AG09309 (cell line): ENCODE data around the gene CYP26B1.

ENCODE experiments used
- DNase-seq: peaks from one replicate; pipeline ENCODE4 v3.0.0-alpha.2; 2010; ENCODE audit warnings: low read depth
- H3K4me3 ChIP-seq: 2 replicates; pipeline ENCODE4 v1.5.1; 2011; ENCODE audit warnings: mild to moderate bottlenecking, low read depth, low read length, moderate library complexity; ENCODE audit not compliant: control insufficient read depth
- TF ChIP-seq, protein P1 (sequence below): IDR thresholded peaks from 2 replicates; pipeline ENCODE4 v1.5.1; 2011; ENCODE audit warnings: mild to moderate bottlenecking, low read depth, low read length, inconsistent platforms; ENCODE audit not compliant: insufficient read depth, control insufficient read depth; ENCODE audit errors: missing control alignments

CYP26B1 gene

DNA sequence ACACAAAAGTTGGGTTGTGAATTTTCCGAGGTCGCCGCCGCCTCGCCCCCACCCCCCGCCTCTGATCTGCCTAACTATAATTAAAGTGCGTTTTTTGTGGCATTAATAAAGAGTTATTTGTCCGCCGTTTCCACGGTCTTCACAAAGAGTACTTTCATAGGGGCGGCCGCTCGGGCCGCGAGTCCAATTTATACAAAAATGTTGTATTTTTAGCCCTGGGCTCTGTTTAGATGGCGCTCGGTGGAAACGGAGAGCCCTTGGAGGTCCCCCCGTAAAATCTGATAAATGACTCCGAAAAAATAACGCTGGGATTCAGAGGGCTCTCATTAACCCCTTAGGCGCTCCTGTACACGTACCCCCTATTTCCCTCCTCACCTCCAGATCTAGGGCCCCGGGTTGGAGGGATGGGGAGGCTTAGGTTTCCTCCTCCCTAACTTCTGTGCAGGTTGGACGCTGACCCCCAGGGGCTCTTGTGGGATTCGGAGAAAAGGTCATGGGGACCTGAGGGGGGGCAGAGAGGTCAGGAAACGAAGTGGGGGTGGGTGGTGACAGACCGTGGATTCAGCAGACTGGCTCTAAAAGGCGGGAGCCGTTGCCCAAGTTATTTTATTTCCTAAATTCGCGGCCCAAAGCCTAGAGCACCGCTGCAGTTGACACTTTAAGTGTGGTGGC lies 1.9 kb downstream of the CYP26B1 start:
- no peak for DNase-seq
- H3K4me3 ChIP-seq: no peak overlapping the region; the same call in 1 of the 2 replicates
- TF ChIP-seq, protein P1, sequence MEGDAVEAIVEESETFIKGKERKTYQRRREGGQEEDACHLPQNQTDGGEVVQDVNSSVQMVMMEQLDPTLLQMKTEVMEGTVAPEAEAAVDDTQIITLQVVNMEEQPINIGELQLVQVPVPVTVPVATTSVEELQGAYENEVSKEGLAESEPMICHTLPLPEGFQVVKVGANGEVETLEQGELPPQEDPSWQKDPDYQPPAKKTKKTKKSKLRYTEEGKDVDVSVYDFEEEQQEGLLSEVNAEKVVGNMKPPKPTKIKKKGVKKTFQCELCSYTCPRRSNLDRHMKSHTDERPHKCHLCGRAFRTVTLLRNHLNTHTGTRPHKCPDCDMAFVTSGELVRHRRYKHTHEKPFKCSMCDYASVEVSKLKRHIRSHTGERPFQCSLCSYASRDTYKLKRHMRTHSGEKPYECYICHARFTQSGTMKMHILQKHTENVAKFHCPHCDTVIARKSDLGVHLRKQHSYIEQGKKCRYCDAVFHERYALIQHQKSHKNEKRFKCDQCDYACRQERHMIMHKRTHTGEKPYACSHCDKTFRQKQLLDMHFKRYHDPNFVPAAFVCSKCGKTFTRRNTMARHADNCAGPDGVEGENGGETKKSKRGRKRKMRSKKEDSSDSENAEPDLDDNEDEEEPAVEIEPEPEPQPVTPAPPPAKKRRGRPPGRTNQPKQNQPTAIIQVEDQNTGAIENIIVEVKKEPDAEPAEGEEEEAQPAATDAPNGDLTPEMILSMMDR: no peak

DNA sequence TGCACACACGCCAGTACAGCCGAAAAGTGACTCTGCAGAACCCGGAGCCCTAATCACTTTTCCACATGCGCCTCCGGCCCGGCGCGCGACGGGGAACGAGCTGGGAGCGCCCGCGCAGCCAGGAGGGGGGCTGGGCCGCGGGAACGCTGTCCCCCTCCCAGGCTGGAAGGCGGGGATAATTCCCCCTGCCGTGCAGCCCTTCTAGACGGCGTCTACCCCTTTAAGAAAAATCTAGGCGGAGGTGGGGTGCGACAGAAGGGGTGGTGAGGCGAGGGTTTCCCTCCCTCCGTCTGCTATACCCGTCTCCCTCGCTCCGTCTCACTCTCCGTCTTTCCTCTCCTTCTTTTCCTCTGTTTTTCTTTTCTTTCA lies 2.4 kb downstream of the CYP26B1 start:
- DNase-seq: no peak
- peak overlapping the region; percentile 2; the same call in 1 of the 2 replicates for H3K4me3 ChIP-seq
- TF ChIP-seq, protein P1: no peak

DNA sequence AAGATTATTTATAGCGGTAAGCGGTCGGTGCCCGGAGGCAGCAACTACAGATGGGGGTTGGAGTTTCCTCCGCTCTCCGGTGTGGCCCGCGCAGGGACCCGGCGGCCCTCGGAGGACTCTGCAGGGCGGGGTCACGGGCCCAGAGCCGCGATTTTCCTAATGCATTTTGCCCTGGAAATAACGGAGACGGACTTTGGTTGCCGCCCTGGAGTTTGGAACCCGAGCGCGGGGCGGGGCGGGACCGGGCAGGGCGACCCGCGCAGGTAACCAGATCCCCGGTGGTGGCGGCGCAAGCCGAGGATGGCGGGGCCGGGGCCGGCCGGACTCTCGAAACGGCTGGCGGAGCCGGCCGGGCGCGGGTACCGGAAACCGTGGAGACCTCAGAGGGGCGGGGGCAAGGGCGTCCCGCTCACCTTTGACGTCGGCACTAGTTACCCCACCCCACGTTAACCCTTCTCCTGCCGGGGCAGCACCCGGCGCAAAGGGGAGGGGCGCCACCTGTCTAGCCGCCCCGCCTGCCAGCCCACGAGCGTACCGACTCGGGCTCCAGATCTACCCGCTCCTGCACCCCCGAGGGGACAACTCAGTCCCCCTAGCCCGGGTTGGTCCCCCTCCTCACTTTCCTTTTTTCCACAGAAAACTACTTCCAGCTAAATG lies 2.9 kb downstream of the CYP26B1 start:
- TF ChIP-seq, protein P1: no peak
- H3K4me3 ChIP-seq: no peak overlapping the region
- no peak for DNase-seq

DNA sequence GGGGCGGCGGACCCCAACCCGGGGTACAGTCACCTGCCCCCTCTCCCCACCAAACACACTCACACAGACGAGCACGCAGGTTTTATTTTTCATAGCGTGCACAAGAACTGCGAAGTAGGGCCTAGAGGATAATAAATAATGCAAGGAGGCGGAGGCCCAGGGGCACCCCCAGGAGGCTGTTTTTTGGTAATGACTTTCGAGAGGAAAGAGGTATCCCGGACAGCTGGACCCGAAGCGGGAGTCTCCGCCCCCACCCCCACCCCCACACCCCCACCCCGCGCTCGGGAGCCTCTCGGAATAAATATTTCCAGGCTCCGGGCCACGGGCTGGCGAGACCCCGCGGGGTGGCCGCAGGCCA lies 3.4 kb downstream of the CYP26B1 start:
- TF ChIP-seq, protein P1: no peak
- DNase-seq: no peak
- H3K4me3 ChIP-seq: no peak overlapping the region

DNA sequence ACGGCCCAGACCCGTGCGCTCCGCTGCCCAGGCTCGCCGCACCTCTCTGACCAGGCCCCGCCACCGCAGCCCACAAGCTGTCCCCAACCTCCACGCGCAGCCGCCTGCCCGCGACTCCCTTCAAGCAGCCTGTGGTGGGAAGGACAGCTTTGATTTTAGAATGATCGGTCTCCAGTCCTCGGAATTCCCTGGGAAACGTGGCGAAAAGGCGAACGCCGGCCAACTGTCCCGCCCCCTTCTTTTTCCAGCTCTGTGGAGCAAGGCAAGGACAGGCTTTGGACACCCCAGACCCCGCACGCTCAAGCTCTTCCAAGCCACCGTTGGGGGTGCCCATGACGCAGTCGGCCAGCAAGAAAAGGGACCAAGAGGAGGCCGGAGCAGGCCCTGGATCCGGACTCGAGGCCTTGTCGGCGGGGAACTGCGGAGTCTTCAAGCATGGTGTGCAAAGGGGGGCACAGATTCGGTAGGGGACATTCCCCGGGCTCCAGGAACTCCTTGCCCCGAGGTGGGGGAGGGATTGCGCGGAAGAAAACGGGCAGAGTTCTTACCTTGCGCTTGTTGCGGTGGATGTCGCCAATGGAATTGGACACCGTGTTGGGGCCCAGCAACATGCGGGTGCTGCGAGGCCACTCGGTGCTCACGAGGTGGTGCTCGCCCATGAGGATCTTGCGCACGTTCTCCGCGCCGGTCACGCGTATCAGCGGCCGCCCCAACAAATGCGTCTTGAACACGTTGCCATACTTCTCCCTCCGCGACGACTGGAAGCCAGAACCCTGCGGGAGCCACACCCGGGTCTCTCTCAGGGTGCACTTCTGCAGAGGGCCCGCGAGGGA lies 4.0 kb downstream of the CYP26B1 start:
- TF ChIP-seq, protein P1: no peak
- H3K4me3 ChIP-seq: no peak overlapping the region
- DNase-seq: no peak

DNA sequence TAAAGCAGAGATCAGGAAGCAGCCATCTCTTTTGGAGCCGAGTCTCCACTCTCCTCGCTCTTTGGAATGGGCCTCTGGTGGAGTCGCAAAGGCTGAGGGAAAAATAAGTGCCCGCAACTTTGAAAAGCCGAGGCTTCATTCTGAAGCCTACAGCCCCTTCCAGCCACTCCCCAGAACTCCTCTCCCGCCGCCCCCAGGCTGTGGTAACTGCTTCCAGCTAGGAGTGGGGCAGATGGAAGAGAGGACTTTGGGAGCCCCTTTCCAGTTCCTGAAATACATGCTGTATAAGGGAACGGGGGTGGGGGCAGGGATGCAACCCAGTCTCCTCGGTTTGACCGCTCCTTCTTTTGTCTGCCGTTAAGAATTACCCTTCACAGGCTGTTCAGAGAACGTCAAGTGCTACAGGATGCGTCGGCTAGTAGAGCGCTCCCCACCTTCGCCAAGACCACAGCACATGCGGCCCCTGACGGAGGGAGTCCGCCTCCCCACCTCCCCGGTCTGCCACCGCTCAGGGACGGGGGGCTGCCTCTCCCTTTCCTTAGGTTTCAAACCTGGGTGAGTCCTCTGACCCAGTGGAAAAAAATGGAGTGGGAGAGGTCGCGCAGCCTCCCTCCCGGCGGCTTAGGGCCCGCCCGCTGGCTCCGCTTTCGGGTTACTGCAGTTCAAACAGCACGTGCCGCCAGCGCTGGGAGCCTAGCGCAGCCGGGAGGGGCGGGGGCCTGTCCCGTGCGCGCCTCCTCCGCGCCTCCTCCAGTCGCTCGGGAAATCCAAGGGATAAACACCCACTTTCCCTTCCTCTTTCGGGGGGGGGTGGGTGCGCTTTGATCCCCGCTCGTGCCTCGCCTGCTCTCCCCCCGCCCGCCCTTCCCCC lies 4.9 kb downstream of the CYP26B1 start:
- no peak for DNase-seq
- TF ChIP-seq, protein P1: no peak
- H3K4me3 ChIP-seq: no peak overlapping the region
